GM18517 (cell line): ENCODE data around the gene FLYWCH1.
"Not testable (repeated sequence)": the region's sequence is repeated elsewhere in the genome, so short reads cannot be mapped to it uniquely, and the experiment has no call there.

Experiments
- ATAC-seq: cut with Tn5 transposase; IDR thresholded peaks from one replicate; pipeline ENCODE4 v1.9.1; 2021; ENCODE audit warnings: mild to moderate bottlenecking, moderate library complexity; ENCODE audit not compliant: unreplicated experiment

FLYWCH1 gene

GRCh38 chr16:2899564-2900072 lies 12.1 kb upstream of the FLYWCH1 start:
- no peak for ATAC-seq

DNA sequence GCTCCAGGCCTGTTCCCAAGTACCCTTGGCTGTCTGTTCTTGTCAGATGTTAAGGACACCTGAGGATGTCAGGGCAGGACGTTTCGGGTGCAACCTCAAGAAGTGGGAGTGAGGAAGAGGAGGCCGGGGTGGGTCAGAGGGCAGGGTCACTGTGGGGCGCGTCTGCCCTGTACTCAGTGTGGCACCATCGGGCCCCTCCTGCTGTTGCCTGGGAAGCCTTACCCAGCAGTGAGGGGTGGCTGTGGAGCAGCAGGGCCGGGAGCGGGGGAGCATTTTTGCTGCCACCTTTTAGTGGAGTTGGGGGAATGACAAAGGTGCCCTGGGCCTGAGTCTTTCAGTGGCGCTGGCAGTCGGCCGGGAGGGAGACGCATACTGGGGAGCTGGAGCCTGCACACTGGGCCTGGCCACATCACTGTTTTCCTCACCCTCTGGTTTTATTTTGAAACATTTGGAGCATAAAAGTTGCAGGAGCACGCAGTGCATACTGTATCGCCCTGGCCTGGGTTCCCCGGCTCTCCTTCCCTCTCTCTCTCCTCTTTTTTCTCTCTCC lies 11.1 kb upstream of the FLYWCH1 start:
- ATAC-seq = no peak

- no peak for ATAC-seq
Measured at GRCh38 chr16:2902337-2903130, 9.2 kb upstream of the FLYWCH1 start.

GRCh38 chr16:2904100-2904921 lies 7.4 kb upstream of the FLYWCH1 start:
- ATAC-seq = peak; percentile 44

DNA sequence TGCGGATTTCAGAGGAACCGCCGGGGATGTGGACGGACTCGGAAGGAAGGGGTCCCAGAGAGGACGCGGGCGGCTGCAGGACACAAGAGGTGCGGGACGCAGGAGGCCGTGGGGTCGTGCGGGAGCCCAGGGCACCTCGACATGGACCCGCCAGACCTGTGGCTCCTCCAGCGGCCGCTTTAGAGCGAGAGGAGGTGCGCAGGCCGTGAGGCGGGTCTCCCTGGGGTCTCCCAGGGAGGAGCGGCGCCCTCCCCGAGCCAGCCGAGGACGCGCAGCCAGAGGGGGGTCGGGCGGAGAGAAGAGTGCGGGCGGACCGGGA lies 6.8 kb upstream of the FLYWCH1 start:
- ATAC-seq = peak; percentile 20

GRCh38 chr16:2905241-2905987 lies 6.3 kb upstream of the FLYWCH1 start:
- ATAC-seq = peak; percentile 61

DNA sequence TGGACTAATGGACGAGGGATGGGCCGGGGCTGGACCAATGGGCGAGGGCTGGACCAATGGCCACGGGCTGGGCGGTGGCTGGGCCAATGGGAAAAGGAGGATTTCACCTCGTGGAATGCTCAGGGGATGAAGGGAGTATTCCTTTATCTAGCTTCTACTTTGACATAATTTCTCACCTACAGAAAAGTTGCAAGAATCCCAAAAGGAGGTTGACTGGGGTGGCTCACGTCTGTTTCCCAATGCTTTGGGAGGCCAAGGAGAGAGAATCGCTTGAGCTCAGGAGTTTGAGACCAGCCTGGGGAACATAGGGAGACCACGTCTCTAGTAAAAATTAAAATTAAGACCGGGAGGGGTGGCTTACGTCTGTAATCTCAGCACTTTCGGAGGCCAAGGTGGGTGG lies 5.7 kb upstream of the FLYWCH1 start:
- no peak for ATAC-seq

DNA sequence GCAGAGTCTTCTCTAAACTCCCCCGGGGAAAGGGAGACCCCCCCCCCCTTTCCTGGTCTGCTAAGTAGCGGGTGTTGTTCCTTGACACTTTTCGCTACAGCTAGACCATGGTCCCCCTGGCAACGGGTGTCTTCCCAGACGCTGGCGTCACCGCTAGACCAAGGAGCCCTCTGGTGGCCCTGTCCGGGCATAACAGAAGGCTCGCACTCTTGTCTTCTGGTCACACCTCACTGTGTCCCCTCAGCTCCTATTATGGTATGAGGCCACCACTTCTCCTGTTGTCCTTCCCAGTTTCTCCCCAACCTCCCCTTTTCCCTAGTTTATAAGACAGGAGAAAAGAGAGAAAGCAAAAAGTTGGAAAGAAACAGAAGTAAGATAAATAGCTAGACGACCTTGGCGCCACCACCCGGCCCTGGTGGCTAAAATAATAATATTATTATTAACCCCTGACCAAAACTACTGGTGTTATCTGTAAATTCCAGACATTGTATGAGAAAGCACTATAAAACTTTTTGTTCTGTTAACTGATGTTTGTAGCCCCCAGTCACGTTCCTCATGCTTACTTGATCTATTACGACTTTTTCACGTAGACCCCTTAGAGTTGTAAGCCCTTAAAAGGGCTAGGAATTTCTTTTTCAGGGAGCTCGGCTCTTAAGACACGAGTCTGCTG lies 4.5 kb upstream of the FLYWCH1 start:
- not testable (repeated sequence) for ATAC-seq

GRCh38 chr16:2910441-2910969 lies 1.2 kb upstream of the FLYWCH1 start:
- ATAC-seq = no peak

- ATAC-seq = no peak
Measured at GRCh38 chr16:2912330-2913199, 834 bp downstream of the FLYWCH1 start.

GRCh38 chr16:2913603-2914002 lies 1.9 kb downstream of the FLYWCH1 start:
- no peak for ATAC-seq

- ATAC-seq = no peak
Measured at GRCh38 chr16:2914233-2914632, 2.5 kb downstream of the FLYWCH1 start.

DNA sequence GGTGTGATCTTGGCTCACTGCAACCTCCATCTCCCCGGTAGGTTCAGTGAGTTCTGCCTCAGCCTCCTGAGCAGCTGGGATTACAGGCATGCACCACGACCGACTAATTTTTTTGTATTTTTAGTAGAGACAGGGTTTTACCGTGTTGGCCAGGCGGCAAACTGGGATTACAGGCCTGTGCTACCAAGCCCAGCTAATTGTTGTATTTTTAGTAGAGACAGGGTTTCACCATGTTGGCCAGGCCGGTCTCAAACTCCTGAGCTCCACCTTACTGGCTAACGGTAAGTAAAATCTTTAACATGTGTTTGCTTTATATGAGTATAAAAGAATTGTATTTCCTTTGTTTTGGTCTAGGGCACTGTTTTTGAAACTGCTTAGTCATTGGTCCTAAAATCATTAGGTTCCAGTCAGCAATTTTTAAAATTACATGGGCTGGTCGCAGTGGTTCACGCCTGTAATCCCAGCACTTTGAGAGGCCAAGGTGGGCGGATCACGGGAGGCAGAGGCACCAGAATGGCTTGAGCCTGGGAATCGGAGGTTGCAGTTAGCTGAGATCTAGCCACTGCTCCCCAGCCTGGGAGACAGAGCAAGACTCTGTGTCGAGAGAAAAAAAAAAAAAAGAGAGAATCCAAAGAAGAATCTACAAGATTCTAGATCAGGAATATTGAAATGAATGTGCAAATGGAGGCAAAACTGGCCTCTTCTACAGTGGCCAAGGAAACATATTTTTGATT lies 3.6 kb downstream of the FLYWCH1 start:
- ATAC-seq = no peak

- no peak for ATAC-seq
Measured at GRCh38 chr16:2919511-2920255, 8.0 kb downstream of the FLYWCH1 start.

DNA sequence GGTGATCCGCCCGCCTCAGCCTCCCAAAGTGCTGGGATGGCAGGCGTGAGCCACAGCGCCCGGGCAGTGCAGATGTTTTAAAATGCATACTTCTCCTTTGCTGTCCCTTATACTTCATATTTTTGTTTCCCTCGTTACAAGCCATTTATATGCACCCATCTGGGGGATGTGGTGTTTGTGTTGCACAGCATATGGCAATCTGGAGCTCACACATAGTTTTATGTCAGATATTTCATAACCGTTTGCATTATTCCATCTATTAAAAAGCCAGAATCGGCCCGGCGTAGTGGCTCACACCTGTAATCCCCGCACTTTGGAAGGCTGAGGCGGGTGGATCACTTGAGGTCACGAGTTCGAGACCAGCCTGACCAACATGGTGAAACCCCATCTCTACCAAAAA lies 11.8 kb downstream of the FLYWCH1 start:
- no peak for ATAC-seq

DNA sequence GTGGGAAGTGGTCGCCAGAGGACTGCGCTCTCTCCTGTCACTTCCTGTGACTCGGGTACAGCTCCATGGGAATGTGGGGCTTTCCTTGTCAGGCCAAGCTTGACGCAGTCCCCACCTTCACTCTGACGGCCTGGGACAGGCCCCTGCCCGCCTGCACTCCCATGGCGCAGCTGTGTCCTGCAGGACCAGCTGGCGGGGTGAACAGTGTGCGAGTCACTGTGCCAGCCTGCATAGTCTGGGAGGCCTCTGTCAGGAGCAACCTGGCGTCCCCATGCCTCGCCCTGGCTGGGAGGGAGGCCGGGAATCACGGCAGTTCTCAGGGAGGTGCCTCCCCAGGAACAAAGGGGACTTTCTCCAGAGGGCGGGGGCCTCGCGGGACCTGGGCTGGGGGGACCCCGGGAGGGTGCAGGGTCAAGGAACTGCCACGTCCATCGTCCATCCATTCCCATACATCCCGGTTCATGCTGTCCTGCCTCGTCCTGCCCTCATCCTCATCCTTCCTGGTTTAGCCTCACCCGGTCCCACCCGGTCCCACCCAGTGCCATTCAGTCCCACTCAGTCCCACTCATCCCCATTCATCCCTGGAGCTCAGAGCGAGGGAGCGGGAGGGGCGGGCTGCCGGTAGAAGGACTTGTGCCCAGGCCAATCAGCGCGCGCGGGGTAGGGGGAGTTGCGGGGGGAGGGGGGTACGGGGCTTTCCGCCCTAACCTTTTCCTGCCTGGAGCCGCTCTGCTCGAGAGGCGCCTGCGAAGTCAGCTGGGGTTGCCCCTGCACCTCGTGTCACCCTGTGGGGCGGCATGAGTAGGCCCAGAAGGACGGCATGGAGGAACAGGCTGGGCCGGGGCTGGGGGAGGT lies 13.4 kb downstream of the FLYWCH1 start:
- ATAC-seq = no peak
